ENCODE results near the gene CACNA1B.

- TF ChIP-seq, protein P1, sequence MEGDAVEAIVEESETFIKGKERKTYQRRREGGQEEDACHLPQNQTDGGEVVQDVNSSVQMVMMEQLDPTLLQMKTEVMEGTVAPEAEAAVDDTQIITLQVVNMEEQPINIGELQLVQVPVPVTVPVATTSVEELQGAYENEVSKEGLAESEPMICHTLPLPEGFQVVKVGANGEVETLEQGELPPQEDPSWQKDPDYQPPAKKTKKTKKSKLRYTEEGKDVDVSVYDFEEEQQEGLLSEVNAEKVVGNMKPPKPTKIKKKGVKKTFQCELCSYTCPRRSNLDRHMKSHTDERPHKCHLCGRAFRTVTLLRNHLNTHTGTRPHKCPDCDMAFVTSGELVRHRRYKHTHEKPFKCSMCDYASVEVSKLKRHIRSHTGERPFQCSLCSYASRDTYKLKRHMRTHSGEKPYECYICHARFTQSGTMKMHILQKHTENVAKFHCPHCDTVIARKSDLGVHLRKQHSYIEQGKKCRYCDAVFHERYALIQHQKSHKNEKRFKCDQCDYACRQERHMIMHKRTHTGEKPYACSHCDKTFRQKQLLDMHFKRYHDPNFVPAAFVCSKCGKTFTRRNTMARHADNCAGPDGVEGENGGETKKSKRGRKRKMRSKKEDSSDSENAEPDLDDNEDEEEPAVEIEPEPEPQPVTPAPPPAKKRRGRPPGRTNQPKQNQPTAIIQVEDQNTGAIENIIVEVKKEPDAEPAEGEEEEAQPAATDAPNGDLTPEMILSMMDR (IDR thresholded peaks at IDR 0.05; ENCODE audit: borderline replicate concordance, extremely low read depth, low read length, poor library complexity, severe bottlenecking) = no peak
- TF ChIP-seq EZH2 (IDR thresholded peaks at IDR 0.05; ENCODE audit: borderline replicate concordance, low read depth, low read length, severe bottlenecking) = no peak
These were observed 45.3 kb upstream of the CACNA1B start for GRCh38 chr9:137832191-137832700.
